HepG2 (cell line): ENCODE measurements around the gene SETD1A. TPM values are rescaled to one million over a fixed set of nuclear protein-coding genes. Genes with fewer than 3 reads are reported as not detected.

Experiments
- ELF1 ChIP-seq: sonication (generic); formaldehyde crosslinking; IDR thresholded peaks from 2 replicates; pipeline ENCODE4 v1.4.0; 2020; ENCODE audit warnings: missing genetic modification reagents
- ELF3 ChIP-seq: IDR thresholded peaks from 2 replicates; pipeline ENCODE4 v1.6.1; 2016; ENCODE audit warnings: missing genetic modification reagents, missing compliant biosample characterization
- HOXA9 ChIP-seq: sonication (generic); formaldehyde crosslinking; IDR thresholded peaks from 2 replicates; pipeline ENCODE4 v1.8.1; 2022; ENCODE audit warnings: missing genetic modification reagents, mild to moderate bottlenecking, moderate library complexity, borderline replicate concordance
- MAZ ChIP-seq, 2 experiments: sonication (generic) in 1 of 2; formaldehyde crosslinking in 1 of 2; IDR thresholded peaks; 2 replicates each; pipeline versions ENCODE4 v1.5.0 to v1.6.1; 2012 to 2020; ENCODE audit warnings: low read depth in 2 of 2, mild to moderate bottlenecking in 2 of 2, borderline replicate concordance in 1 of 2, improper control_type of control experiment in 1 of 2, low read length in 1 of 2, missing genetic modification reagents in 1 of 2, moderate library complexity in 1 of 2
- MED13 ChIP-seq: sonication (generic); formaldehyde crosslinking; IDR thresholded peaks from 2 replicates; pipeline ENCODE4 v1.5.0; 2020; ENCODE audit warnings: missing genetic modification reagents
- NCOA2 ChIP-seq: sonication (generic); formaldehyde crosslinking; IDR thresholded peaks from 2 replicates; pipeline ENCODE4 v1.8.0; 2022; ENCODE audit warnings: inconsistent platforms
- POLR2G ChIP-seq: fragments of 200-400 bp; formaldehyde crosslinking; IDR thresholded peaks from 2 replicates; pipeline ENCODE4 v1.6.1; 2018; ENCODE audit warnings: mild to moderate bottlenecking, low read depth, low read length, moderate library complexity
- REPIN1 ChIP-seq: sonication (generic); formaldehyde crosslinking; IDR thresholded peaks from 2 replicates; pipeline ENCODE4 v1.8.0; 2022; ENCODE audit warnings: missing genetic modification reagents, low read depth, mild to moderate bottlenecking, borderline replicate concordance
- SRSF4 ChIP-seq: fragments of 200-400 bp; formaldehyde crosslinking; IDR thresholded peaks from one replicate; pipeline ENCODE4 v1.6.1; 2018; ENCODE audit warnings: mild to moderate bottlenecking, low read depth, low read length, moderate library complexity; ENCODE audit not compliant: poor library complexity, severe bottlenecking
- ZBTB21 ChIP-seq: sonication (generic); formaldehyde crosslinking; IDR thresholded peaks from 2 replicates; pipeline ENCODE4 v1.4.0; 2020; ENCODE audit warnings: missing genetic modification reagents
- ZNF12 ChIP-seq: sonication (generic); formaldehyde crosslinking; IDR thresholded peaks from 2 replicates; pipeline ENCODE4 v1.5.0; 2020; ENCODE audit warnings: missing genetic modification reagents
- ZNF138 ChIP-seq: sonication (generic); formaldehyde crosslinking; IDR thresholded peaks from 2 replicates; pipeline ENCODE4 v1.5.0; 2020; ENCODE audit warnings: mild to moderate bottlenecking, low read depth, missing genetic modification reagents
- ZNF232 ChIP-seq: sonication (generic); formaldehyde crosslinking; IDR thresholded peaks from 2 replicates; pipeline ENCODE4 v1.4.0; 2020; ENCODE audit warnings: missing genetic modification reagents, borderline replicate concordance
- ZNF678 ChIP-seq: sonication (generic); formaldehyde crosslinking; IDR thresholded peaks from 2 replicates; pipeline ENCODE4 v1.4.0; 2020; ENCODE audit warnings: mild to moderate bottlenecking, missing genetic modification reagents
- ZNF709 ChIP-seq: sonication (generic); formaldehyde crosslinking; IDR thresholded peaks from 2 replicates; pipeline ENCODE4 v1.5.0; 2020; ENCODE audit warnings: mild to moderate bottlenecking, missing genetic modification reagents
- ZNF788 ChIP-seq: sonication (generic); formaldehyde crosslinking; IDR thresholded peaks from 2 replicates; pipeline ENCODE4 v1.5.0; 2020; ENCODE audit warnings: mild to moderate bottlenecking, missing genetic modification reagents, borderline replicate concordance
- polyA plus RNA-seq, 8 experiments: library from polyadenylated mRNA; depleted of rRNA in 3 of 8; stranded (reverse) in 7 of 8; unstranded in 1 of 8; fragments of >200 nt; fragmentation: Illumina TruSeq in 4 of 8; extraction: Trizol in 4 of 8; gene quantifications; 2 replicates each; pipeline versions ENCODE4 v1.2.1 to v1.2.3, GENCODE V29; 2011 to 2016; ENCODE audit warnings: low read depth in 4 of 8, missing spikeins in 1 of 8, mixed read lengths in 1 of 8; ENCODE audit not compliant: insufficient read depth in 1 of 8
- total RNA-seq, 5 experiments: library from RNA; depleted of rRNA; stranded (reverse); fragments of >200 nt; fragmentation: Illumina TruSeq; extraction: Trizol; gene quantifications; 2 replicates each; pipeline ENCODE4 v1.2.3, GENCODE V29; 2016; ENCODE audit warnings: low read depth in 1 of 5
- TF ChIP-seq, protein P1 (sequence below): sonication (generic); formaldehyde crosslinking; IDR thresholded peaks from 2 replicates; pipeline ENCODE4 v1.5.1; 2020; ENCODE audit warnings: missing genetic modification reagents, mild to moderate bottlenecking, borderline replicate concordance
- TF ChIP-seq, protein P2 (sequence below), 2 experiments: sonication (generic) in 1 of 2; formaldehyde crosslinking in 1 of 2; IDR thresholded peaks; 2 replicates each; pipeline versions ENCODE4 v1.4.0 to v1.6.1; 2016 to 2020; ENCODE audit warnings: borderline replicate concordance in 1 of 2, low read depth in 1 of 2, mild to moderate bottlenecking in 1 of 2, missing genetic modification reagents in 1 of 2
- TF ChIP-seq, protein P3 (sequence below): sonication (generic); formaldehyde crosslinking; IDR thresholded peaks from 2 replicates; pipeline ENCODE4 v1.5.0; 2020; ENCODE audit warnings: mild to moderate bottlenecking, missing genetic modification reagents

Gene SETD1A
- total and polyA plus RNA-seq, 2 of the 13 experiments (the other 11 are each of a cell fraction or from before 2014, with no cell fraction given) = 3.8 to 5.6 TPM

DNA sequence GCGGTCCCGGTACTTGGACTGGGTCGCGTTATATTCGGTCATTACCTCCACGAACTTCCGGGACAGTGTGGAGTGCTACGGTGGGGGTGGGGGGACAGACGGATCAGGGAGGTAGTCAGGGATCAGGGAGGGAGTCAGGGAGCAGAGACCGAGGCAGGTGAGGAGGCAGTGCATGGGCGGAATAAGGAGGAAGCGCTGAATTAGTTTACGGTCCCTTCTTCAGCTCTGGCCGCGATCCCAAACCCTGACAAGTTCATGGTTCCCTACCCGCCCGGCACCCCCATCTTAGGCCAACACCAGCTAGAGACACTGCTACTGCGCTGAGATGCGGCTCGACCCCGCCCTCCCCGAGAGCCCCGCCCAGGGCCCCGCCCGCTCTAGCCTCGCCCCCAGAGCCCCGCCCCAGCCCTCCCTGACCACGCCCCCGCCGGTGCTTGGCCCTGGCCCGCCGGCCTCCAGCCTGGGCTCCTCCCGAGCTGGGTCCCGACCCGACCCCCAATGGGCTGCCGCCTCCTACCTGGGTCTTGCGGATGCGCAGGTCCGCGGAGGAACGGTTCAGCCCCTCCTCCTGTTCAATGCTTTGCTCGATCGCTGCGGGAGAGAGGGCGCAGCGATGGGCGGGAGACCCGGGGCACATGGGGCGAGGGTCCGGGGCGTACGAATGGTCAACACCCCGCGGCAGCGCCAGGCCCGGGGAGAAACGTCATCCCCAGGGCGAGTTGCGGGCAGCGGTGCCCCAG, 39.6 kb downstream of the SETD1A start (continued):
- no peak; the same call in 1 of the 2 replicates for TF ChIP-seq ELF3 (CRISPR knock-in tag)
- peak; percentile 19 for TF ChIP-seq ELF1
- TF ChIP-seq, protein P1, sequence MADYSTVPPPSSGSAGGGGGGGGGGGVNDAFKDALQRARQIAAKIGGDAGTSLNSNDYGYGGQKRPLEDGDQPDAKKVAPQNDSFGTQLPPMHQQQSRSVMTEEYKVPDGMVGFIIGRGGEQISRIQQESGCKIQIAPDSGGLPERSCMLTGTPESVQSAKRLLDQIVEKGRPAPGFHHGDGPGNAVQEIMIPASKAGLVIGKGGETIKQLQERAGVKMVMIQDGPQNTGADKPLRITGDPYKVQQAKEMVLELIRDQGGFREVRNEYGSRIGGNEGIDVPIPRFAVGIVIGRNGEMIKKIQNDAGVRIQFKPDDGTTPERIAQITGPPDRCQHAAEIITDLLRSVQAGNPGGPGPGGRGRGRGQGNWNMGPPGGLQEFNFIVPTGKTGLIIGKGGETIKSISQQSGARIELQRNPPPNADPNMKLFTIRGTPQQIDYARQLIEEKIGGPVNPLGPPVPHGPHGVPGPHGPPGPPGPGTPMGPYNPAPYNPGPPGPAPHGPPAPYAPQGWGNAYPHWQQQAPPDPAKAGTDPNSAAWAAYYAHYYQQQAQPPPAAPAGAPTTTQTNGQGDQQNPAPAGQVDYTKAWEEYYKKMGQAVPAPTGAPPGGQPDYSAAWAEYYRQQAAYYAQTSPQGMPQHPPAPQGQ (CRISPR knock-in tag) = no peak
- TF ChIP-seq ZNF709 = 0 out of 2 replicates have a peak, but pooled peaks have one; percentile 62
- TF ChIP-seq SRSF4 = no peak
- 0 out of 2 replicates have a peak, but pooled peaks have one; percentile 44 for TF ChIP-seq HOXA9 (CRISPR knock-in tag)
- 0 out of 2 replicates have a peak, but pooled peaks have one; percentile 20 for TF ChIP-seq MAZ (IDR thresholded peaks at IDR 0.05; ENCODE audit: borderline replicate concordance, low read depth, low read length)
- peak; percentile 78 for TF ChIP-seq MAZ (CRISPR knock-in tag; IDR thresholded peaks at IDR 0.05; ENCODE audit: low read depth)
- TF ChIP-seq, protein P2, sequence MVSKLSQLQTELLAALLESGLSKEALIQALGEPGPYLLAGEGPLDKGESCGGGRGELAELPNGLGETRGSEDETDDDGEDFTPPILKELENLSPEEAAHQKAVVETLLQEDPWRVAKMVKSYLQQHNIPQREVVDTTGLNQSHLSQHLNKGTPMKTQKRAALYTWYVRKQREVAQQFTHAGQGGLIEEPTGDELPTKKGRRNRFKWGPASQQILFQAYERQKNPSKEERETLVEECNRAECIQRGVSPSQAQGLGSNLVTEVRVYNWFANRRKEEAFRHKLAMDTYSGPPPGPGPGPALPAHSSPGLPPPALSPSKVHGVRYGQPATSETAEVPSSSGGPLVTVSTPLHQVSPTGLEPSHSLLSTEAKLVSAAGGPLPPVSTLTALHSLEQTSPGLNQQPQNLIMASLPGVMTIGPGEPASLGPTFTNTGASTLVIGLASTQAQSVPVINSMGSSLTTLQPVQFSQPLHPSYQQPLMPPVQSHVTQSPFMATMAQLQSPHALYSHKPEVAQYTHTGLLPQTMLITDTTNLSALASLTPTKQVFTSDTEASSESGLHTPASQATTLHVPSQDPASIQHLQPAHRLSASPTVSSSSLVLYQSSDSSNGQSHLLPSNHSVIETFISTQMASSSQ (IDR thresholded peaks at IDR 0.05; ENCODE audit: low read depth) = no peak
- TF ChIP-seq, protein P2 (CRISPR knock-in tag; IDR thresholded peaks at IDR 0.05; ENCODE audit: borderline replicate concordance) = peak; percentile 11; the same call in 1 of the 2 replicates
- TF ChIP-seq, protein P3, sequence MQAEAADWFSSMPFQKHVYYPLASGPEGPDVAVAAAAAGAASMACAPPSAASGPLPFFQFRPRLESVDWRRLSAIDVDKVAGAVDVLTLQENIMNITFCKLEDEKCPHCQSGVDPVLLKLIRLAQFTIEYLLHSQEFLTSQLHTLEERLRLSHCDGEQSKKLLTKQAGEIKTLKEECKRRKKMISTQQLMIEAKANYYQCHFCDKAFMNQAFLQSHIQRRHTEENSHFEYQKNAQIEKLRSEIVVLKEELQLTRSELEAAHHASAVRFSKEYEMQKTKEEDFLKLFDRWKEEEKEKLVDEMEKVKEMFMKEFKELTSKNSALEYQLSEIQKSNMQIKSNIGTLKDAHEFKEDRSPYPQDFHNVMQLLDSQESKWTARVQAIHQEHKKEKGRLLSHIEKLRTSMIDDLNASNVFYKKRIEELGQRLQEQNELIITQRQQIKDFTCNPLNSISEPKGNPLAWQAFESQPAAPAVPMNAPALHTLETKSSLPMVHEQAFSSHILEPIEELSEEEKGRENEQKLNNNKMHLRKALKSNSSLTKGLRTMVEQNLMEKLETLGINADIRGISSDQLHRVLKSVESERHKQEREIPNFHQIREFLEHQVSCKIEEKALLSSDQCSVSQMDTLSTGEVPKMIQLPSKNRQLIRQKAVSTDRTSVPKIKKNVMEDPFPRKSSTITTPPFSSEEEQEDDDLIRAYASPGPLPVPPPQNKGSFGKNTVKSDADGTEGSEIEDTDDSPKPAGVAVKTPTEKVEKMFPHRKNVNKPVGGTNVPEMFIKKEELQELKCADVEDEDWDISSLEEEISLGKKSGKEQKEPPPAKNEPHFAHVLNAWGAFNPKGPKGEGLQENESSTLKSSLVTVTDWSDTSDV (CRISPR knock-in tag) = peak; percentile 73; the same call in 1 of the 2 replicates
- no peak for TF ChIP-seq ZNF232 (CRISPR knock-in tag)
- peak; percentile 57 for TF ChIP-seq REPIN1 (CRISPR knock-in tag)
- peak; percentile 78 for TF ChIP-seq POLR2G
- TF ChIP-seq ZBTB21 (CRISPR knock-in tag) = peak; percentile 63
- TF ChIP-seq MED13 = peak; percentile 76; the same call in 1 of the 2 replicates
- 0 out of 2 replicates have a peak, but pooled peaks have one; percentile 33 for TF ChIP-seq NCOA2 (CRISPR knock-in tag)
- TF ChIP-seq ZNF678 (CRISPR knock-in tag) = 0 out of 2 replicates have a peak, but pooled peaks have one; percentile 21
- TF ChIP-seq ZNF788 (CRISPR knock-in tag) = 0 out of 2 replicates have a peak, but pooled peaks have one; percentile 45
- no peak for TF ChIP-seq ZNF12 (CRISPR knock-in tag)
- peak; percentile 49; the same call in 1 of the 2 replicates for TF ChIP-seq ZNF138 (CRISPR knock-in tag)
